Suprapubic skin (tissue), 3 donors: ENCODE measurements around the gene GALNT12.

Experiments
- CTCF ChIP-seq, 2 donors: fragments of 200-600 bp in 1 of 2; fragments of 450-650 bp in 1 of 2; sonication (generic) in 1 of 2; IDR thresholded peaks; one replicate each; pipeline ENCODE4 v1.5.1; 2016 to 2019; ENCODE audit warnings: antibody characterized with exemption in 2 of 2, mild to moderate bottlenecking in 1 of 2, moderate library complexity in 1 of 2
- POLR2AphosphoS5 ChIP-seq, 3 donors: sonication (generic); formaldehyde crosslinking; IDR thresholded peaks; one replicate each; pipeline ENCODE4 v1.6.1; 2017; ENCODE audit warnings: antibody characterized with exemption in 3 of 3

- TF ChIP-seq POLR2AphosphoS5 (IDR thresholded peaks at IDR 0.05) (no peak), CTCF (IDR thresholded peaks at IDR 0.05) (no peak)
Observed at GRCh38 chr9:98771209-98771874, 36.1 kb upstream of the GALNT12 start.
